H1 (cell line): Measurements from ENCODE around the gene SLC25A51. TPM values are rescaled to one million over a fixed set of nuclear protein-coding genes. Genes with fewer than 3 reads are reported as not detected.

ENCODE experiments used
- BACH1 ChIP-seq: IDR thresholded peaks from 2 replicates; pipeline ENCODE4 v1.6.1; 2012; ENCODE audit warnings: low read length, improper control_type of control experiment
- CBX5 ChIP-seq: fragments of 300-800, 300-1000 bp; sonication (generic); IDR thresholded peaks from 2 replicates; pipeline ENCODE4 v1.7.1; 2016; ENCODE audit warnings: antibody characterized with exemption, low read length, low read depth
- PHF8 ChIP-seq: fragments of 200-600 bp; sonication (generic); conservative IDR thresholded peaks from 2 replicates; pipeline ENCODE4 v1.7.1; 2012; ENCODE audit warnings: low read depth, mild to moderate bottlenecking, inconsistent platforms, low read length, moderate library complexity
- RAD21 ChIP-seq, 2 experiments: IDR thresholded peaks in 1 of 2; conservative IDR thresholded peaks in 1 of 2; 2 replicates each; pipeline ENCODE4 v1.6.1; 2011; ENCODE audit warnings: low read depth in 2 of 2, low read length in 2 of 2, improper control_type of control experiment in 1 of 2, inconsistent platforms in 1 of 2, mild to moderate bottlenecking in 1 of 2, moderate library complexity in 1 of 2
- RBBP5 ChIP-seq: IDR thresholded peaks from 2 replicates; pipeline ENCODE4 v1.7.1; 2012; ENCODE audit warnings: low read depth, mild to moderate bottlenecking, inconsistent platforms, low read length, moderate library complexity, borderline replicate concordance
- SP2 ChIP-seq: IDR thresholded peaks from 2 replicates; pipeline ENCODE4 v1.6.1; 2012; ENCODE audit warnings: mild to moderate bottlenecking, low read length, inconsistent platforms
- TAF7 ChIP-seq: optimal IDR thresholded peaks from 2 replicates; pipeline ENCODE3; 2011; ENCODE audit warnings: low read depth, mild to moderate bottlenecking, inconsistent platforms, low read length, moderate library complexity, borderline replicate concordance
- polyA plus RNA-seq, 7 experiments: library from polyadenylated mRNA; depleted of rRNA in 3 of 7; stranded (reverse) in 5 of 7; unstranded in 2 of 7; fragments of >200 nt in 5 of 7; fragments of 200-250 nt in 2 of 7; gene quantifications; 1 replicate in 5 of 7; 2 replicates in 1 of 7; 4 replicates in 1 of 7; pipeline versions ENCODE4 v1.2.1 to v1.2.3, GENCODE V29; 2011 to 2013; ENCODE audit warnings: missing spikeins in 2 of 7, mixed read lengths in 2 of 7
- total RNA-seq: library from RNA; stranded (reverse); fragmentation: NEBNext Ultra II Directional; extraction: Animal tissue kit (Norgen Biotek cat#: 25700); gene quantifications from 2 replicates; pipeline ENCODE4 v1.2.1, GENCODE V29; 2021

The SLC25A51 gene
- total and polyA plus RNA-seq, 2 of the 8 experiments (the other 6 are each of a cell fraction or from before 2014, with no cell fraction given), result 8.0 to 14.5 TPM

DNA sequence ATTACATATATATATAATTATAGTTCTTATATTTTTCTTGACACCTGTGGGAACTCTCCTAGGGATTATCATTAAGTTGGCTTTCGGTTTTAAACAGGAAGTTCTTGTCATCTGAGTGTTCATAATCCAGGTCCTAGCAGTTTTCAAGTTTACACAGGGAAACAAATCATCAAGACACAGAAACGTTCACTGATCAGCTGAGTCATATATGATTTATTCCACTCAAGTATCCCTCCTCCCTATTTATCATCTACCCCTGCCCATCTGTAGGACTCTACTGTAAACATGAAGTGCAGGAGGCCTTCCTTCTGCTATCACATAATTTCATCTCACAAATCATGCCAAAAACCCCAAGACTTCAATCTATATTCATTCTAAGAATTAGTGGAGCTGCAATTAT is 6.3 kb downstream of the SLC25A51 start (continued):
- TF ChIP-seq RAD21 (IDR thresholded peaks at IDR 0.05 in 1 of 2, conservative IDR thresholded peaks at IDR 0.05 in 1 of 2; ENCODE audit: low read depth in 2 of 2, low read length in 2 of 2) (no peak), TAF7 (no peak), PHF8 (no peak), CBX5 (no peak), RBBP5 (no peak), SP2 (no peak), BACH1 (no peak)
- TF ChIP-seq, all 59 proteins: peak for 0
